Memory B cell (primary cell): Measurements from ENCODE around the gene DPP9.

Experiments used
- ATAC-seq: fragments of 150-1000 bp; cut with Tn5 transposase; 2 replicates; pipeline ENCODE4 v1.10.0; 2021; ENCODE audit warnings: low read depth, mild to moderate bottlenecking, moderate library complexity
- DNase-seq, 2 donors: peaks; one replicate each; pipeline ENCODE4 v3.0.0; 2022; ENCODE audit warnings: low spot score in 2 of 2
- H3K27ac Mint-ChIP-seq: one replicate; pipeline ENCODE4 v1.8.0; 2022; ENCODE audit warnings: mild to moderate bottlenecking, moderate library complexity, mixed read lengths
- H3K27me3 Mint-ChIP-seq: one replicate; pipeline ENCODE4 v1.8.0; 2022; ENCODE audit warnings: mixed read lengths
- H3K36me3 Mint-ChIP-seq: one replicate; pipeline ENCODE4 v1.8.0; 2022; ENCODE audit warnings: mild to moderate bottlenecking, mixed read lengths
- H3K4me1 Mint-ChIP-seq: one replicate; pipeline ENCODE4 v1.8.0; 2022; ENCODE audit warnings: mixed read lengths
- H3K4me3 Mint-ChIP-seq: one replicate; pipeline ENCODE4 v1.8.0; 2022; ENCODE audit warnings: mild to moderate bottlenecking, moderate library complexity, mixed read lengths
- H3K9me3 Mint-ChIP-seq: one replicate; pipeline ENCODE4 v1.8.0; 2022; ENCODE audit warnings: mixed read lengths

DPP9 gene

DNA sequence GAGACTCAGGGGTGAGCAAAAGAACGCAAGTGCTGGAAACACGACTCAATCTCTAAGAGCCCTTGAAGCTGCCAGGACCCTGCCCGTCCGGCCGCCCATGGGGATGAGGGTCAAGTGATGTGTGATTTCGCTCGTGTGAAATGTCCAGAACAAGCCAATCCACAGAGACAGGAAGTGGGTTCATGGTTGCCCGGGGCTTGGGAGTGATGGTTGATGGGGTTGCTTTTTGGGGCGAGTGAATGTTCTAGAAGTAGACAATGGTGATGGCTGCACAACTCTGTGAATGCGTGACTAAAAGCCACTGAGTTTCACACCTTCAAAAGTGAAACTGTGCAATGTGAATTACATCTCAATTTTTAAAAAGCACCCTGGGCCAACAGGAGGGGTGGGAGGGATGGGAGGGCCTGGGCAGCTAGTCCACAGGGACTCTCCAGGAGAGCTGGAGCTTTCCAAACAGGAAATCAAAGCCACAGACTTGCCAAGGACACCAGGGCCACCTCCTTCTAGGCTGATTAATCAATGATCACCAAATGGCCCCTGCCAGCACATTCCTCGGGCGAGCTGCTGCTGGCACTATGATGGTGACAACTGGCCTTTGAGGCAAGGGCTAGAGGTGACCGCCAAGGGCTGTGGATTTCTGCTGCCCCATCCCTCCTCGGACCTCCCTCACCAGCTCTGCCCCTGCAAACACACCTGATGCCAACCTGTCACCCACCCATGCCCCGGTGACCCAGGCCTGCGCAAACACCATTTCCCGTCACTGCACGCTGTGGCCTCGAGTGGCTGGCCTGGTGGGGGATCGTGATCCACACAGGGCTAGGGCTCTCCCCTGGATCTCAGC lies 14.0 kb downstream of the DPP9 start:
- DNase-seq (no peak), ATAC-seq (no peak)
- H3K9me3 Mint-ChIP-seq: no peaks in the 10 kb centered on the region
- no peaks in the 10 kb centered on the region for H3K27me3 Mint-ChIP-seq
- no peak overlapping the region for H3K4me3 Mint-ChIP-seq
- H3K4me1 Mint-ChIP-seq: peaks cover 4% of the 10 kb centered on the region
- peaks cover 18% of the 10 kb centered on the region for H3K36me3 Mint-ChIP-seq
- H3K27ac Mint-ChIP-seq: no peak overlapping the region

DNA sequence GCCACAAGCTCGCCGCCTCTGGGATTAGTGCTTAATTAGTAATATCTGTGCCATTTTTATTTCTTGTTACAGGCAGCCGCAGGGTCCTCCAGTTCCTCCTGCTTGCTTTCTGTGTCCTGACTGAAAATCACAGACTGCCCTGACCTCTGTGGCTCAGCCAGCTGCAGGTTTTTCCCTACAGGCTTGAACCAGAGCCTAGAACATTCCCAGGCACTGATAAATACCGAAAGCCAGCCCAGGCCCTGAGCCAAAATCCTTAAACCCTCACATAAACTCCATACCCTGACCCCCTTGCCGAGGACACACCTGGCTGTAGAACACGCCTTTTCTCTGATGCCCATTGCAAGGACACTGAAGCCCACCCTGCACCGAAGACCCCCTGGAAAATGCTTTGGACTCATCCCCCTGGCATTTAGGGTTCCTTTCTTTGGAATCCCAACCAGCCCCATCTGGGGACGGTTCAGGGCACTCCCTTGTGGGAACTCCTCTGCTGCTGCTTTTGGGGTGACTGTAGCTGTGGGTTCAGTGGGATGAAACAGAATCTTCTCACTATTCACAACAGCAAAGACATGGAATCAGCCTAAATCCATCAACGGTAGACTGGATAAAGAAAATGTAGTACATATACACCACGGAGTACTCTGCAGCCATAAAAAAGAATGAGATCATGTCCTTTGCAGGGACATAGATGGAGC lies 15.5 kb downstream of the DPP9 start:
- no peaks in the 10 kb centered on the region for H3K9me3 Mint-ChIP-seq
- no peak overlapping the region for H3K27ac Mint-ChIP-seq
- H3K4me1 Mint-ChIP-seq: peaks cover 4% of the 10 kb centered on the region
- no peak overlapping the region for H3K4me3 Mint-ChIP-seq
- no peaks in the 10 kb centered on the region for H3K27me3 Mint-ChIP-seq
- H3K36me3 Mint-ChIP-seq: peaks cover 18% of the 10 kb centered on the region
- ATAC-seq: no peak
- DNase-seq: no peak

DNA sequence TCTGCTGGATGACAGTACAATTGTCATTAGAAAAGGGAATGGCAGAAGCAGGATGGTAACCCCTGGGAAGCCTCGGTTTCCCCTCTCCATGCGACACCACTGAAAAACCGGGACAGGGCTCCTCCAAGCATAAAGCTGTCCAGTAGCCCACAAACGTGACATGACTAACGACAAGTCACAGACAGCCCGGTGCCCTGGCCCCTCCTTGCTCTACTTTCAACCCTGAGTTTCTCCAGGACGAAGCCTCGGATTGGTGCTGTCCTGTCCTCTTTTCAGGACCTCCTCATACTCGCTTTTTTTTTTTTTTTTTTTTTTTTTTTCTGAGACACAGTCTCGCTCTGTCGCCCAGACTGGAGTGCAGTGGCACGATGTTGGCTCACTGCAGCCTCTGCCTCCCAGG lies 16.3 kb downstream of the DPP9 start:
- Mint-ChIP-seq H3K4me1 (peaks cover 6% of the 10 kb centered on the region), H3K9me3 (no peaks in the 10 kb centered on the region), H3K36me3 (peaks cover 21% of the 10 kb centered on the region), H3K27me3 (no peaks in the 10 kb centered on the region), H3K27ac (no peak overlapping the region), H3K4me3 (no peak overlapping the region)
- ATAC-seq (no peak), DNase-seq (no peak)

DNA sequence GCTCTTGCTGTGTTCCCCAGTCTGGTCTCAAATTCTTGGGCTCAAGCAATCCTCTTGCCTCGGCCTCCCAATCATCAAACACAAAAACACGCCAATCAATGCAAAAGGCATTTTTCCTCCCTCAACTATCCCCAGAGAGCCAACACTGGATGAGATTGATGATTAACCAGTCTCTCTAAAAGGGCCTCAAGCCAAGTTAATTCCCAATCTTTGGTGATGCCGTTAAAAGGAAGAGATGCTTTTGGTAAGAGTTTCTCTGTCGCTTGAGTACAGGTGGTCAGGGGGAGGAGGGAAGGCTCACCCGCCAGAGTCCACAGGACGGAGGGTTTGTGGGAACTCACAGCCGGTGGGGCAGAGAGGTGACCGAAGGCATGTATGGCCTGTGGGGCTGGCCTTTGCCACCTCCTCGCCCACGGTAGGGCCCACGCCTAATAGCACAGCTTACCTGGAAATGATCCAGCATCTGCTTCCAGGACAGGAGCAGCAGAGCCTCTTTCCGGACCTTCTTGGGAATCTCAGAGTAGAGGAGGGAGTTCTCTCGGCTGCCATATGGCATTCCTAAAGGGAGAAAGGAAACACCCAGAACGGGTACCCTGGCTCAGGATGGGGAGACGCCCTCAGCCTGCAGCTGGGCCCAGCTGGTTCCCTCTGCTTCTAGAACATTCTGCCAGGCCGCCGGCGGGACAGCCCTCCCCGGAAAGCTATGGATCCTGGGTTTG lies 18.1 kb downstream of the DPP9 start:
- no peaks in the 10 kb centered on the region for H3K27me3 Mint-ChIP-seq
- DNase-seq (no peak), ATAC-seq (no peak)
- no peak overlapping the region for H3K27ac Mint-ChIP-seq
- no peaks in the 10 kb centered on the region for H3K9me3 Mint-ChIP-seq
- H3K4me3 Mint-ChIP-seq: no peak overlapping the region
- H3K36me3 Mint-ChIP-seq: peaks cover 18% of the 10 kb centered on the region
- H3K4me1 Mint-ChIP-seq: peaks cover 6% of the 10 kb centered on the region

DNA sequence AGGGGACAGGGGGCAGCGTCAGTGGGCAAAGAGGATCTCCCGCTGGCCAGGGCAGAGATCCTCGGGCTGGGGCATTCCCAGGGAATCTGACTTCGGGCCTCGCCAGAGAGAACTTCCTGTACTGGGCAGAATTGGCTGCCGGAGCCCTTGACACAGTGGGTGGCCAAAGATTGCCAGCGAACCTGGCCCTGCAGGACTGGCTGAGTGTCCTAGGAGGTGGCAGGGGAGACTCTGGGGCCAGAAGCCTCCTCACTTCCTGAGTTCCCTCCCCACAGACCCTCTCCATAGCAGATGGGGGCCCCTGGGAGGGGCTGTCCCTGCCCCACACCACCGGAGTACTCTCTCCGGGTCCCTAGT lies 19.3 kb downstream of the DPP9 start:
- Mint-ChIP-seq H3K9me3 (no peaks in the 10 kb centered on the region), H3K4me3 (no peak overlapping the region), H3K4me1 (peaks cover 4% of the 10 kb centered on the region), H3K27ac (no peak overlapping the region), H3K36me3 (peaks cover 18% of the 10 kb centered on the region), H3K27me3 (no peaks in the 10 kb centered on the region)
- no peak for ATAC-seq
- DNase-seq: no peak

DNA sequence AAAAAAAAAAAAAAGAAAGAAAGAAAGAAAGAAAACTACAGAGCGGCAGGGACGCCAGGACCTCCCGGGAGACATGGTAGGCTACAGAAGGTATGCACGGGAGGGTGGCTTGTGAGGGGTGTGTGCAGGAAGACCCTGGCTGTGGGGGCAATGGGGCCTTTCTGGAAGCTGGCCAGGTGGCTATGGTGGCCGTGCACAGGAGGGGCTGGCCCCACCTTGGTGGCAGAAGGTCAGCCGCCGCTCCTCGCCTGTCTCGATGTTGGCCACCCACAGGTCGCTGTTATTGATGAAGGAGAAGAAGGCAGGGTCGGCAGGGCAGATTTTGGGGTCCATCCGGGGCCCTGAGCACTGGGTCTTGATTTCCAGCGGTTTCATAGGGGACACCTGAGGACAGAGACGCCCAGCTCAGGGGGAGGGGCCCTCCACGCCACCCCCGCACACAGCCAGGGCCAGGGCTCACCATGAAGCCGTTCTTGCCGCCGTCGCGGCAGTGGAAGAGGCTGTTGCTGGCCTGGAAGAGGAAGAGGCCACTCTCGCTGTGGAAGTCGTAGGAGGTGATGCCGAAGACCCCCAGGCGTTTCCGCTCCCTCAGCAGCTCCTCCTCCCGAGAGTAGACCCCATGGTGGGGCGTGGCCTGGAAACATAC lies 19.8 kb downstream of the DPP9 start:
- Mint-ChIP-seq H3K4me1 (peaks cover 2% of the 10 kb centered on the region), H3K27me3 (no peaks in the 10 kb centered on the region), H3K36me3 (peaks cover 18% of the 10 kb centered on the region), H3K4me3 (no peak overlapping the region), H3K9me3 (no peaks in the 10 kb centered on the region), H3K27ac (no peak overlapping the region)
- DNase-seq: no peak
- ATAC-seq: no peak

DNA sequence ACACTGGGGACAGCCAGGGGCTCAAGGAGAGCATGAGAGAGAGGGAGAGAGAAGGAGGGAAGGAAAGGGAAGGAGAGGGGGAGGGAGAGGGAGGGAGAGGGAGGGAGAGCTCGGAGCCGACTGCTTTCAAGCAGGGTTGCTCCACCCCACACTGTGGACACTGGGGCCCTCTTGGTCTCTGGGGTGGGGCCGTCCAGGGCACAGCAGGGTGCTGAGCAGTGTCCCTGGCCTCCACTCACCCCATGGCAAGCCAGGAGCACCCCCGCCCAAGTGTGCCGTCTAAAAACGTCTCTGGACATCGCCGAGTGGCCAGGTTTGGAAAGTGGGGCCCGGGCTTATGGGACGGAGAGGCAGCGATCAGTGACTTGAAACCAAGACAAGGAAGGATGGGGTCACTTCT lies 20.9 kb downstream of the DPP9 start:
- ATAC-seq (no peak), DNase-seq (no peak)
- Mint-ChIP-seq H3K36me3 (peaks cover 16% of the 10 kb centered on the region), H3K9me3 (no peaks in the 10 kb centered on the region), H3K27me3 (no peaks in the 10 kb centered on the region), H3K27ac (no peak overlapping the region), H3K4me1 (peaks cover 2% of the 10 kb centered on the region), H3K4me3 (no peak overlapping the region)

DNA sequence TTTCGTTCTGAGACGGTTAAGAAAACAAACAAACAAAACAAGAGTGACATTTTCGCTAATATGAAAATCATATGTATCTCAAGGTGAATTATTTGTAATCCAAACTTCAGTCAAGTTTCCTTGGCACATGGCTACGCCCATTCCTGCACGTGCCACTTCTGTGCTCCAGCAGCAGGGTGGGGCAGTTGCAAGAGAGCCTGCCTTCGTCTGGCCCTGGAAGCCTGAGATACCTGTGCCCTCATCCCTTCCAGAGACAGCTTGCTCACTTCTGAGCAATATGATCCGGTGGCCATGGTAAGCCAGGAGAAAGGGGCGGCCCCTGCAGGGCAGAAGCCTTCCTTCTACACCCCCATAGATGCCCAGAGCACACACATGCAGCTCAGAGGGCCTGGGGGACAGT lies 22.1 kb downstream of the DPP9 start:
- H3K27ac Mint-ChIP-seq: no peak overlapping the region
- DNase-seq (no peak), ATAC-seq (no peak)
- H3K4me3 Mint-ChIP-seq: no peak overlapping the region
- H3K36me3 Mint-ChIP-seq: peaks cover 16% of the 10 kb centered on the region
- H3K9me3 Mint-ChIP-seq: no peaks in the 10 kb centered on the region
- no peaks in the 10 kb centered on the region for H3K27me3 Mint-ChIP-seq
- peaks cover 2% of the 10 kb centered on the region for H3K4me1 Mint-ChIP-seq

DNA sequence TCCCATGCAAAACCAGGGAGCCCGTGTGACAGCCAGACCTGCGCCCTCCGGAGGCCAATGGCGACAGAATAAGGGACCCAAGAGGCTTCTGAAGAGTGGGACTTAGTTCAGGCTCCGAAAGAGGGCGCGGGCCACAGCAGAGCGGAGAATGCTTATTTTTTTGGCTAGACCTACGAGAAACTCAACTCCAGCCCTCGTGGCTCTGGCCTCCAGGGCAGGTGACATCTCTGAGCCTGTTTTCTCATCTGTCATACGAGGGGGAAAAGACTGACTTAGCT lies 23.0 kb downstream of the DPP9 start:
- Mint-ChIP-seq H3K4me3 (no peak overlapping the region), H3K9me3 (no peaks in the 10 kb centered on the region), H3K36me3 (peaks cover 16% of the 10 kb centered on the region), H3K27me3 (no peaks in the 10 kb centered on the region), H3K4me1 (peaks cover 2% of the 10 kb centered on the region), H3K27ac (no peak overlapping the region)
- ATAC-seq: no peak
- DNase-seq: no peak

DNA sequence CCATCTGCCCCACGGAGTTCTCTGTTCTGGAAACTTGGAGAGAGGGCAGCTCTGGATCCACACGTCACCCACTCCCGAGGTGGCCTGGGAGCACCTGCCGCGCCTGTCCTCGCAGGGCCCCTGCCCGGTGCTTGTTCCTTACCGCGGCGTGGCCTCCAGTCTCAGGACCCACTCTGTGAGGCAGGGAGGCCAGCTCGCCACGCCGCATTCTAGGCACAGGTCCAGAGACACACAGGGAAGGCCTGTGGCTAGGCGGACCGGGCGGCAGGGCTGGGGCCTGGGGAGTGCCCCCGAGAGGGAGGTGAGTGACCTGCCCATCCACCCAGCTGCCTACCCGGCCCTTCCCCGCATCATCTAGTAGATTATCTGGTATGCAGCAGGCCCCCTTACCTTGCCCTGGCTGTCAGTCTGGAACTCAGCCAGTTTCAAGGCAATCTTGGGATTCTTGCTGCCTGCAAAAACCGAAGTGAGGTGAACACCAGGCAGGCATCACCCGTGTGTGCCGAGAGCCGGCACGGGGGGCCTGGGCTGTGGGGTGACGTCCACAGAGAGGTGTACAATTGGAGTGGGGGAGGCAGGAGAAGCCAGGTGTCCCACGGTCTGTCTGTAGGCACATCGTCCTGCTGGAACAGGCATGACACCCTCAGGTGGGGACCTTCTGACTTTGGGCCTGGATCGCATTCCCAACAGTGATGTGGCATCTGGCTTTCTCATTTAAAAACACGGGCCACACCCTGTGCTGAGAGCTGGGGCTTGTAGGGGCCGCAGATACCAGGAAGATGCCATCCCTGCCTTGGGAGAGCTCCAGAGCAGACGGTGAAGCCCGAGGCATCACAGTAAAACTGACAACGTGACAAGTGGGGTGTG lies 23.6 kb downstream of the DPP9 start:
- peaks cover 2% of the 10 kb centered on the region for H3K4me1 Mint-ChIP-seq
- no peaks in the 10 kb centered on the region for H3K27me3 Mint-ChIP-seq
- no peak overlapping the region for H3K27ac Mint-ChIP-seq
- no peak for DNase-seq
- H3K9me3 Mint-ChIP-seq: no peaks in the 10 kb centered on the region
- peaks cover 16% of the 10 kb centered on the region for H3K36me3 Mint-ChIP-seq
- no peak overlapping the region for H3K4me3 Mint-ChIP-seq
- ATAC-seq: no peak

DNA sequence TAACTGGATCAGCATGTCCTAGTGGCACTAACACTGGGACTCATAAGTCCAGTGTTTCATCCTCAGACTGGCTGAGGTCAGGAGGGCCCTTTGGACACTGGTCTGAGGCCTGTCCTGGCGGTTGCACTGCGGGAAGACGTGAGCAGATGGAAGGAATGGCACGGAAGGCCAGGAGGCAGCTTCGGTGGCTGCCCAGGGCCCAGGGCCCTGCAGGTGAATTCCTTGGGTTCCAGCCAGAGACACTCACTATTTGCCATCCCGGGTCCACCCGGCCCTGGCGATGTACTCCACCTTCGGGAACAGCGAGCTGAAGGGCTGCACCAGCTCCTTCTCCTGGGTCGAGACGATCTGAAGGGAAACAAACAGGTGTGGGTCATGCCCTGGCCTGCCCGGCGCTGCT lies 26.3 kb downstream of the DPP9 start:
- Mint-ChIP-seq H3K4me1 (no peaks in the 10 kb centered on the region), H3K4me3 (no peak overlapping the region), H3K9me3 (no peaks in the 10 kb centered on the region), H3K27me3 (no peaks in the 10 kb centered on the region), H3K36me3 (peaks cover 17% of the 10 kb centered on the region), H3K27ac (no peak overlapping the region)
- no peak for ATAC-seq
- no peak for DNase-seq

DNA sequence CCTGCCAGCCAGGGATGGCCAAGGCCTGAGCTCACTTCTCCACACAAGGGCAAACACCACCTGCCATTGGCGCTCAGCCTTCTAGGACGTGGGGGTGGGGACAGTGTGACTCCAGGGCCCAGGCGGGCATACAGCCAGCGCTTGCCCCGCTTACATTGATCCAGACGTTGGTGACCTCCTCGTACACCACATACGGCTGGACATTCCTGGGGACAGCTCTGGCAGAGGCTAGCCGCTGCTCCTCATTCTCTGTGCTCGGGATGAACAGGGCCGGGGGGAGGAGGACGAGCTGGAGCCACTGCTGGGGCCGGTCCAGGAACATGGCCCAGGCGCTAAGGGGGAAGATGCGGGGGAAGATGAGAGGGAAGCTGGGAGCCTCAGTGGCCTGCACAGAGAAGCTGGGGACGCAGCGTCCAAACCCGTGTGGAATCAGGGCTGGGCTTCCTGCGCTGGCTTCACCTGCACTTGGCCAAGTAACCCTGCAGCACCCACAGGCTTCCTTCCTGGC lies 28.4 kb downstream of the DPP9 start:
- no peaks in the 10 kb centered on the region for H3K27me3 Mint-ChIP-seq
- H3K36me3 Mint-ChIP-seq: peaks cover 20% of the 10 kb centered on the region
- H3K4me3 Mint-ChIP-seq: no peak overlapping the region
- ATAC-seq (no peak), DNase-seq (no peak)
- H3K4me1 Mint-ChIP-seq: no peaks in the 10 kb centered on the region
- no peak overlapping the region for H3K27ac Mint-ChIP-seq
- no peaks in the 10 kb centered on the region for H3K9me3 Mint-ChIP-seq

DNA sequence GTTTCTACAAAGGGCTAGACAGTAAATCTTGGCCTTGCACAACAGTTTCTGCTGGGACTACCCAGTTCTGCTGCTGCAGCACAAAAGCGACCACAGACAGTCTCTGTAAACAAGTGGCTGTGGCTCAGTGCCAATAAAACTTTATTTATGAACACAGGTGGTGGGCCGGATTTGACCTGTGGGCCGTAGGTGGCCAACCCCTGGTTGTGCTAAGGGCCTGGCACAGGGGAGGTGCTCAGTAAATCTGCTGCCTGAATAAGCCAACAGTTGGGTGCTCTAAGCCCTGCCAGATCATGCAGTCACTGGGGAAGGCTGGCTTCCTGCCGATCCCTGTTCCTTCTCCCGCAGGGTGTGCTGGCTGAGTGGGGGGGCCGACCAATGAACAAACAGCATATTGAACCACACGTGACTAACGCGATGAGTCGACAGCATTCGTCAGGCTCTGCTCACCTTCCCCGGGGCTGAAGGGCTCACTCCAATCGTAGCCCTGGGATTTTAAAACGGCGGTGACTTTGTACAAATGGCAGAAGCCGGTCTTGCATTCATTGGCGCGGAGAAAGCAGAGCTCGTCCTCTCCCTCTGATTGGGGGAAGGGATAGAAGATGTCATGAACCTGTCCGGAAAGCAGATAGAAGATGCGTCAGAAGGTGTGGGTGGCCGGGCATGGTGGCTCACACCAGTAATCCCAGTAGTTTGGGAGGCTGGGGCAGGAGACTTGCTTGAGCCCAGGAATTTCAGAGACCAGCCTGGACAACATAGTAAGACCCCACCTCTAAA lies 29.2 kb downstream of the DPP9 start:
- Mint-ChIP-seq H3K27ac (no peak overlapping the region), H3K36me3 (peaks cover 23% of the 10 kb centered on the region), H3K4me3 (no peak overlapping the region), H3K27me3 (no peaks in the 10 kb centered on the region), H3K4me1 (no peaks in the 10 kb centered on the region), H3K9me3 (no peaks in the 10 kb centered on the region)
- no peak for ATAC-seq
- no peak for DNase-seq
